Activated naive CD8-positive, alpha-beta T cell treated with anti-CD3 and anti-CD28 coated beads, Interleukin-2, amount 50 U/mL, for 16 hours (primary cell): Measurements from ENCODE around the gene RASL11A.
"Not testable (repeated sequence)": the region's sequence is repeated elsewhere in the genome, so short reads cannot be mapped to it uniquely, and the experiment has no call there.

Source experiments
- DNase-seq: peaks from one replicate; pipeline ENCODE4 v3.0.0-alpha.2; 2020; ENCODE audit warnings: low read depth, low spot score

The RASL11A gene

GRCh38 chr13:27267596-27267995 lies 3.0 kb upstream of the RASL11A start:
- no peak for DNase-seq

- DNase-seq: no peak
Observed at GRCh38 chr13:27269114-27269665, 1.4 kb upstream of the RASL11A start.

- no peak for DNase-seq
Observed at GRCh38 chr13:27271570-27272096, 1.0 kb downstream of the RASL11A start.

- no peak for DNase-seq
Observed at GRCh38 chr13:27273658-27274425, 3.2 kb downstream of the RASL11A start.

GRCh38 chr13:27274631-27275030 lies 4.0 kb downstream of the RASL11A start:
- no peak for DNase-seq

GRCh38 chr13:27276188-27276587 lies 5.6 kb downstream of the RASL11A start:
- no peak for DNase-seq

GRCh38 chr13:27279506-27279905 lies 8.9 kb downstream of the RASL11A start:
- no peak for DNase-seq

GRCh38 chr13:27280009-27280656 lies 9.5 kb downstream of the RASL11A start:
- DNase-seq: no peak

- no peak for DNase-seq
Observed at GRCh38 chr13:27280841-27281240, 10.2 kb downstream of the RASL11A start.

GRCh38 chr13:27281420-27281819 lies 10.8 kb downstream of the RASL11A start:
- no peak for DNase-seq

- no peak for DNase-seq
Observed at GRCh38 chr13:27283906-27284493, 13.4 kb downstream of the RASL11A start.

- no peak for DNase-seq
Observed at GRCh38 chr13:27288392-27288791, 17.8 kb downstream of the RASL11A start.

GRCh38 chr13:27289011-27289665 lies 18.5 kb downstream of the RASL11A start:
- no peak for DNase-seq

- no peak for DNase-seq
Observed at GRCh38 chr13:27290715-27291114, 20.1 kb downstream of the RASL11A start.

- not testable (repeated sequence) for DNase-seq
Observed at GRCh38 chr13:27291967-27292366, 21.3 kb downstream of the RASL11A start.

GRCh38 chr13:27293076-27293691 lies 22.6 kb downstream of the RASL11A start:
- DNase-seq: no peak

GRCh38 chr13:27293873-27294515 lies 23.4 kb downstream of the RASL11A start:
- DNase-seq: no peak

GRCh38 chr13:27295096-27295495 lies 24.5 kb downstream of the RASL11A start:
- no peak for DNase-seq

- no peak for DNase-seq
Observed at GRCh38 chr13:27295660-27296059, 25.0 kb downstream of the RASL11A start.

GRCh38 chr13:27296496-27296895 lies 25.9 kb downstream of the RASL11A start:
- DNase-seq: no peak

GRCh38 chr13:27298849-27299248 lies 28.2 kb downstream of the RASL11A start:
- no peak for DNase-seq
